Measurements from ENCODE around the gene PPIL1. TPM values are rescaled to one million over a fixed set of nuclear protein-coding genes. Genes with fewer than 3 reads are reported as not detected.

PPIL1 gene
- polyA plus RNA-seq, 1 donor from 2014 or later: 104 TPM

- Histone ChIP-seq H3K9me3 (ENCODE audit: low read length) (no peaks in the 10 kb centered on the region), H3K79me2 (replicated peaks; ENCODE audit: insufficient read depth, low read length) (no peaks in the 10 kb centered on the region), H3K4me2 (ENCODE audit: low read length) (no peak overlapping the region), H3K4me3 (ENCODE audit: low read length) (no peak overlapping the region), H3K9me2 (ENCODE audit: insufficient read depth, low read length) (no peaks in the 10 kb centered on the region), H2AFZ (ENCODE audit: low read depth, low read length) (no peak overlapping the region), H3K27me3 (ENCODE audit: insufficient read depth, low read depth, low read length) (no peaks in the 10 kb centered on the region), H3K9ac (ENCODE audit: low read length) (no peak overlapping the region), H4K20me1 (ENCODE audit: insufficient read depth) (no peaks in the 10 kb centered on the region), H3K27ac (ENCODE audit: low read length) (no peak overlapping the region), H3F3A (ENCODE audit: insufficient read depth, low read length, poor library complexity, severe bottlenecking) (no peaks in the 10 kb centered on the region), H3K36me3 (ENCODE audit: insufficient read depth, low read length) (no peaks in the 10 kb centered on the region)
- no peak for TF ChIP-seq RAD21 (conservative IDR thresholded peaks at IDR 0.05)
- TF ChIP-seq TAF1 (IDR thresholded peaks at IDR 0.05; ENCODE audit: low read depth): no peak
- TF ChIP-seq EZH2 (IDR thresholded peaks at IDR 0.05; ENCODE audit: borderline replicate concordance, insufficient read depth, low read length, poor library complexity, severe bottlenecking): no peak
- TF ChIP-seq CTCF (IDR thresholded peaks at IDR 0.05; ENCODE audit: poor library complexity, severe bottlenecking): no peak
- TF ChIP-seq EP300 (conservative IDR thresholded peaks at IDR 0.05; ENCODE audit: poor library complexity, severe bottlenecking): no peak
- no peak for TF ChIP-seq POLR2AphosphoS5 (IDR thresholded peaks at IDR 0.05)
- no peak for TF ChIP-seq SMC3 (conservative IDR thresholded peaks at IDR 0.05; ENCODE audit: poor library complexity)
- no peak for TF ChIP-seq MXI1 (conservative IDR thresholded peaks at IDR 0.05; ENCODE audit: poor library complexity, severe bottlenecking)
- no peak for TF ChIP-seq REST (IDR thresholded peaks at IDR 0.05; ENCODE audit: borderline replicate concordance)
Measured at GRCh38 chr6:36824253-36824652, 50.4 kb downstream of the PPIL1 start.

- no peak for TF ChIP-seq CTCF (IDR thresholded peaks at IDR 0.05; ENCODE audit: poor library complexity, severe bottlenecking)
- TF ChIP-seq EP300 (conservative IDR thresholded peaks at IDR 0.05; ENCODE audit: poor library complexity, severe bottlenecking): no peak
- no peak for TF ChIP-seq EZH2 (IDR thresholded peaks at IDR 0.05; ENCODE audit: borderline replicate concordance, insufficient read depth, low read length, poor library complexity, severe bottlenecking)
- no peak for TF ChIP-seq REST (IDR thresholded peaks at IDR 0.05; ENCODE audit: borderline replicate concordance)
- no peak for TF ChIP-seq TAF1 (IDR thresholded peaks at IDR 0.05; ENCODE audit: low read depth)
- no peak for TF ChIP-seq MXI1 (conservative IDR thresholded peaks at IDR 0.05; ENCODE audit: poor library complexity, severe bottlenecking)
- no peak for TF ChIP-seq SMC3 (conservative IDR thresholded peaks at IDR 0.05; ENCODE audit: poor library complexity)
- no peak for TF ChIP-seq POLR2AphosphoS5 (IDR thresholded peaks at IDR 0.05)
- no peak for TF ChIP-seq RAD21 (conservative IDR thresholded peaks at IDR 0.05)
- no peaks in the 10 kb centered on the region for H3K9me2 ChIP-seq (ENCODE audit: insufficient read depth, low read length)
- no peak overlapping the region for H3K4me3 ChIP-seq (ENCODE audit: low read length)
- no peaks in the 10 kb centered on the region for H3K79me2 ChIP-seq (replicated peaks; ENCODE audit: insufficient read depth, low read length)
- H3F3A ChIP-seq (ENCODE audit: insufficient read depth, low read length, poor library complexity, severe bottlenecking): no peaks in the 10 kb centered on the region
- no peak overlapping the region for H3K4me2 ChIP-seq (ENCODE audit: low read length)
- no peak overlapping the region for H2AFZ ChIP-seq (ENCODE audit: low read depth, low read length)
- H3K36me3 ChIP-seq (ENCODE audit: insufficient read depth, low read length): no peaks in the 10 kb centered on the region
- H3K27ac ChIP-seq (ENCODE audit: low read length): no peak overlapping the region
- no peaks in the 10 kb centered on the region for H3K27me3 ChIP-seq (ENCODE audit: insufficient read depth, low read depth, low read length)
- no peaks in the 10 kb centered on the region for H4K20me1 ChIP-seq (ENCODE audit: insufficient read depth)
- H3K9me3 ChIP-seq (ENCODE audit: low read length): no peaks in the 10 kb centered on the region
- H3K9ac ChIP-seq (ENCODE audit: low read length): no peak overlapping the region
Measured at GRCh38 chr6:36823421-36824096, 51.0 kb downstream of the PPIL1 start.

Data from neural cell (in vitro differentiated cells).